A673 (cell line): ENCODE measurements around the gene PPP6R2. TPM values are rescaled to one million over a fixed set of nuclear protein-coding genes. Genes with fewer than 3 reads are reported as not detected.

ENCODE experiments used
- BruUV-seq: library from RNA; stranded (reverse); fragments of 400-500 nt; replicated peaks from 2 replicates; lab custom pipeline; 2021; lab: Mats Ljungman, UMichigan
- CTCF ChIA-PET: fragments of 300-600 bp; sonication (Branson Sonifier 250); formaldehyde crosslinking; loops from one replicate; lab custom pipeline; 2022; ENCODE audit warnings: antibody characterized with exemption; lab: Charles Lee
- POLR2A ChIA-PET: fragments of 300-600 bp; sonication (Branson Sonifier 250); formaldehyde crosslinking; loops from one replicate; lab custom pipeline; 2022; ENCODE audit warnings: antibody characterized with exemption; ENCODE audit not compliant: low non-redundant PET; lab: Charles Lee
- DNase-seq: peaks from one replicate; pipeline ENCODE4 v3.0.0-alpha.2; 2015; ENCODE audit warnings: low spot score
- H3K27ac ChIP-seq: fragments of 200-600 bp; sonication (generic); 2 replicates; pipeline ENCODE4 v1.5.1; 2016; ENCODE audit warnings: mixed run types, low read depth, mild to moderate bottlenecking, mixed read lengths, antibody characterized with exemption, low read length; ENCODE audit not compliant: poor library complexity, severe bottlenecking
- H3K27me3 ChIP-seq: fragments of 200-600 bp; sonication (generic); replicated peaks from 2 replicates; pipeline ENCODE4 v1.6.1; 2017; ENCODE audit warnings: mixed run types, low read depth, mild to moderate bottlenecking, mixed read lengths, antibody characterized with exemption, low read length; ENCODE audit not compliant: insufficient read depth, poor library complexity
- H3K36me3 ChIP-seq: fragments of 200-600 bp; sonication (generic); 2 replicates; pipeline ENCODE4 v1.6.1; 2016; ENCODE audit warnings: mixed run types, mild to moderate bottlenecking, mixed read lengths, antibody characterized with exemption, low read length; ENCODE audit not compliant: insufficient read depth, poor library complexity, severe bottlenecking
- H3K4me1 ChIP-seq: fragments of 200-600 bp; sonication (generic); 2 replicates; pipeline ENCODE4 v1.6.1; 2017; ENCODE audit warnings: mixed run types, mild to moderate bottlenecking, mixed read lengths, antibody characterized with exemption, low read length; ENCODE audit not compliant: insufficient read depth, poor library complexity, severe bottlenecking
- H3K4me3 ChIP-seq: fragments of 200-600 bp; sonication (generic); 2 replicates; pipeline ENCODE4 v1.5.1; 2016; ENCODE audit warnings: low read depth, mixed run types, mild to moderate bottlenecking, mixed read lengths, low read length; ENCODE audit not compliant: poor library complexity, severe bottlenecking
- H3K9me3 ChIP-seq: fragments of 200-600 bp; sonication (generic); 2 replicates; pipeline ENCODE4 v1.6.1; 2016; ENCODE audit warnings: mixed run types, low read depth, mild to moderate bottlenecking, mixed read lengths, antibody characterized with exemption, low read length; ENCODE audit not compliant: poor library complexity, severe bottlenecking
- EZH2 ChIP-seq: fragments of 200-600 bp; sonication (generic); IDR thresholded peaks from 2 replicates; pipeline ENCODE4 v1.6.1; 2017; ENCODE audit warnings: borderline replicate concordance, low read depth, mild to moderate bottlenecking, mixed read lengths, antibody characterized with exemption, low read length; ENCODE audit not compliant: poor library complexity, severe bottlenecking
- intact Hi-C: fragments of 100-400 bp; cut with micrococcal nuclease; formaldehyde crosslinking; loops from one replicate; pipeline ENCODE4 v1.10.0; 2022; ENCODE audit not compliant: unreplicated experiment
- total RNA-seq: library from RNA; stranded (reverse); gene quantifications from 2 replicates; pipeline ENCODE4 v1.2.3, GENCODE V29; 2021
- TF ChIP-seq, protein P1 (sequence below): fragments of 300-800, 200-600 bp; sonication (generic); conservative IDR thresholded peaks from 2 replicates; pipeline ENCODE4 v1.5.1; 2017; ENCODE audit warnings: low read depth, mild to moderate bottlenecking, antibody characterized with exemption, low read length, moderate library complexity, mixed read lengths

Gene PPP6R2
- total RNA-seq, 1 experiment from 2014 or later = 64.6 TPM

DNA sequence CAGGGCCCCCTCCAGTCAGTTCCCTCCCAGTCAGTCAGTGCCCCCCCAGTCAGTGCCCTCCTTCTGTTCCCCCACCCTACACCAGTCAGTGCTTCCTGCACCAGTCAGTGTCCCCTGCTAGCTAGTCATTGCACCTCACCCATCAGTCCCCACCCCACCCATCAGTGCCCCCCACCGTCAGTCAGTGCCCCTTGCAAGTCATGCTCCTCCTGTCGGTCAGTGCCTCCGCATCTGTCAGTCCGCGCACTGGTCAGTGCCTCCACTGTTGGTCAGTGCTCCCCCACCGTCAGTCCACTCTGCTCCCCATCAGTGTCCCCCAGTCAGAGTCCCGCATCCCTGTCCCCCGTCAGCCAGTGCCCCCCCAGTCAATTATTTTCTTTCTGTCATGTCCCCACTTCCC is 3.3 kb downstream of the PPP6R2 start:
- BruUV-seq = no TSS peak
- intact Hi-C loops = no loop called here
- no peaks in the 10 kb centered on the region for H3K27me3 ChIP-seq
- H3K9me3 ChIP-seq = no peaks in the 10 kb centered on the region
- H3K4me1 ChIP-seq = peaks cover 3% of the 10 kb centered on the region
- H3K4me3 ChIP-seq = no peak overlapping the region
- H3K36me3 ChIP-seq = peaks cover 3% of the 10 kb centered on the region
- POLR2A ChIA-PET = no interaction called here
- CTCF ChIA-PET = interaction anchor here (0.6 kb wide), 1 partner anchor 202 kb away, joined by 3 read pairs; no protein-coding TSS in a partner anchor
- no peak overlapping the region for H3K27ac ChIP-seq
- no peak for DNase-seq
- TF ChIP-seq, protein P1, sequence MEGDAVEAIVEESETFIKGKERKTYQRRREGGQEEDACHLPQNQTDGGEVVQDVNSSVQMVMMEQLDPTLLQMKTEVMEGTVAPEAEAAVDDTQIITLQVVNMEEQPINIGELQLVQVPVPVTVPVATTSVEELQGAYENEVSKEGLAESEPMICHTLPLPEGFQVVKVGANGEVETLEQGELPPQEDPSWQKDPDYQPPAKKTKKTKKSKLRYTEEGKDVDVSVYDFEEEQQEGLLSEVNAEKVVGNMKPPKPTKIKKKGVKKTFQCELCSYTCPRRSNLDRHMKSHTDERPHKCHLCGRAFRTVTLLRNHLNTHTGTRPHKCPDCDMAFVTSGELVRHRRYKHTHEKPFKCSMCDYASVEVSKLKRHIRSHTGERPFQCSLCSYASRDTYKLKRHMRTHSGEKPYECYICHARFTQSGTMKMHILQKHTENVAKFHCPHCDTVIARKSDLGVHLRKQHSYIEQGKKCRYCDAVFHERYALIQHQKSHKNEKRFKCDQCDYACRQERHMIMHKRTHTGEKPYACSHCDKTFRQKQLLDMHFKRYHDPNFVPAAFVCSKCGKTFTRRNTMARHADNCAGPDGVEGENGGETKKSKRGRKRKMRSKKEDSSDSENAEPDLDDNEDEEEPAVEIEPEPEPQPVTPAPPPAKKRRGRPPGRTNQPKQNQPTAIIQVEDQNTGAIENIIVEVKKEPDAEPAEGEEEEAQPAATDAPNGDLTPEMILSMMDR = no peak
- no peak for TF ChIP-seq EZH2

DNA sequence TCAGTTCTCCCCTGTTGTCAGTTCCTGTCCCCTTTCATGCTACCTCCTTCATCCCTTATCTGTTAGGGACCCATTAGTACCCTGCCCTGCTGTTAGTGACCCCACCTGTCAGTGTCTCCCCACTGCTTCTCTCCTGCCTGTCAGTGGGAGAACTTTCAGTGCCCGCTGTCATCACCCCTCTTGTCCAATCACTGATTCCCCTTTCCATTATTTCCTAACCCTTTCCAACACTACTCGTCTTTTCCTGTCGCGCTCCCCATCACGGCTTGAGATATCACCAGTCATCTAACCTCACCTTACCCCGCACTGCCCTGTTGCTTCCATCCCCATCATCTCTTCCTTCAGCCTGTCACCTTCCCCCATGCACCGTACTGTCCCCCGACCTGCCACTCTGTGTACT is 4.0 kb downstream of the PPP6R2 start:
- BruUV-seq = no TSS peak
- CTCF ChIA-PET = no interaction called here
- Histone ChIP-seq H3K36me3 (peaks cover 3% of the 10 kb centered on the region), H3K9me3 (no peaks in the 10 kb centered on the region), H3K27ac (no peak overlapping the region), H3K4me1 (no peaks in the 10 kb centered on the region), H3K27me3 (no peaks in the 10 kb centered on the region), H3K4me3 (no peak overlapping the region)
- no peak for DNase-seq
- POLR2A ChIA-PET = no interaction called here
- TF ChIP-seq, protein P1 = no peak
- no peak for TF ChIP-seq EZH2
- intact Hi-C loops = no loop called here

DNA sequence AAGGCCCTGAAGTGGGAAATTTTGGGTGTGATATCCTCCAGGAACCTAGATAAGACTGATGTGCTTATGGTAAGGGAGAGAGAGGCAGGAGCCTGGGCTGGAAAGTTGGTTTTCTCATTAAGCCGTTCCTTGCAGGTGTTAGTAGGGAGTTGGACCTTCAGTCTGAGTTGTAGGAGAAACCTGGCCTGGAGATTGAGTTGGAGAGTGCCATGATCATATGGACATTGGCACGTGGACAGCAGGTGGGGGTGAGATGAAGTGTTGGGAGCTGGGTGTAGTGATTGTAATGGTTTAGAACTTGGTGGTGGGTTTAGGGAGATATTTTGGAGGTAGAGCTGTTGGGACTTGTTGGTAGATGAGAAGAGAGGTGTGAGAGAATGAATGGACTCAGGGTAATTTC is 4.9 kb downstream of the PPP6R2 start:
- H3K4me1 ChIP-seq = no peaks in the 10 kb centered on the region
- ChIA-PET POLR2A (no interaction called here), CTCF (no interaction called here)
- H3K9me3 ChIP-seq = no peaks in the 10 kb centered on the region
- H3K36me3 ChIP-seq = peaks cover 3% of the 10 kb centered on the region
- no TSS peak for BruUV-seq
- no peak overlapping the region for H3K27ac ChIP-seq
- intact Hi-C loops = no loop called here
- no peak for DNase-seq
- TF ChIP-seq, protein P1 = no peak
- TF ChIP-seq EZH2 = no peak
- no peak overlapping the region for H3K4me3 ChIP-seq
- no peaks in the 10 kb centered on the region for H3K27me3 ChIP-seq
